H9 (cell line): ENCODE data around the gene ZFP36L1. TPM values are rescaled to one million over a fixed set of nuclear protein-coding genes. Genes with fewer than 3 reads are reported as not detected.

Experiments used
- DNase-seq: peaks from one replicate; pipeline ENCODE4 v3.0.0-alpha.2; 2017
- H2AFZ ChIP-seq: one replicate; pipeline ENCODE4 v1.6.1; 2013; ENCODE audit warnings: mild to moderate bottlenecking, low read length, control low read depth, moderate library complexity
- H2AK5ac ChIP-seq: 2 replicates; pipeline ENCODE4 v1.6.1; 2013; ENCODE audit warnings: low read length, control low read depth, mixed read lengths; ENCODE audit not compliant: insufficient read length
- H2BK120ac ChIP-seq: one replicate; pipeline ENCODE4 v1.6.1; 2013; ENCODE audit warnings: low read depth, mild to moderate bottlenecking, low read length, control low read depth, inconsistent platforms; ENCODE audit not compliant: poor library complexity, severe bottlenecking
- H2BK12ac ChIP-seq: 2 replicates; pipeline ENCODE4 v1.6.1; 2013; ENCODE audit warnings: low read length, control low read depth, mixed read lengths, low read depth; ENCODE audit not compliant: insufficient read length
- H2BK15ac ChIP-seq: 2 replicates; pipeline ENCODE4 v1.6.1; 2013; ENCODE audit warnings: low read depth, low read length, control low read depth
- H2BK20ac ChIP-seq: one replicate; pipeline ENCODE4 v1.6.1; 2013; ENCODE audit warnings: low read depth, mild to moderate bottlenecking, low read length, control low read depth, inconsistent platforms; ENCODE audit not compliant: poor library complexity, severe bottlenecking
- H2BK5ac ChIP-seq: 2 replicates; pipeline ENCODE4 v1.6.1; 2013; ENCODE audit warnings: low read length, control low read depth, mixed read lengths; ENCODE audit not compliant: insufficient read length
- H3K14ac ChIP-seq: 2 replicates; pipeline ENCODE4 v1.6.1; 2013; ENCODE audit warnings: low read length, control low read depth; ENCODE audit not compliant: insufficient read depth
- H3K18ac ChIP-seq: 2 replicates; pipeline ENCODE4 v1.6.1; 2013; ENCODE audit warnings: low read depth, mild to moderate bottlenecking, mixed read lengths, low read length, control low read depth; ENCODE audit not compliant: insufficient read length
- H3K23ac ChIP-seq: 2 replicates; pipeline ENCODE4 v1.6.1; 2013; ENCODE audit warnings: low read length, control low read depth, mixed read lengths, low read depth; ENCODE audit not compliant: insufficient read length
- H3K23me2 ChIP-seq: 2 replicates; pipeline ENCODE4 v1.6.1; 2013; ENCODE audit warnings: low read depth, mild to moderate bottlenecking, mixed read lengths, low read length, control low read depth; ENCODE audit not compliant: insufficient read length, poor library complexity, severe bottlenecking
- H3K27ac ChIP-seq: 2 replicates; pipeline ENCODE4 v1.5.1; 2013; ENCODE audit warnings: low read length, control low read depth, mixed read lengths, low read depth; ENCODE audit not compliant: insufficient read length
- H3K27me3 ChIP-seq: 2 replicates; pipeline ENCODE4 v1.6.1; 2013; ENCODE audit warnings: low read length, control low read depth, inconsistent platforms; ENCODE audit not compliant: insufficient read depth
- H3K4ac ChIP-seq: 2 replicates; pipeline ENCODE4 v1.6.1; 2013; ENCODE audit warnings: low read depth, mild to moderate bottlenecking, control low read depth, inconsistent platforms, low read length, moderate library complexity
- H3K4me1 ChIP-seq: 2 replicates; pipeline ENCODE4 v1.6.1; 2013; ENCODE audit warnings: low read length, control low read depth, inconsistent platforms; ENCODE audit not compliant: insufficient read depth
- H3K4me2 ChIP-seq: 2 replicates; pipeline ENCODE4 v1.6.1; 2013; ENCODE audit warnings: low read length, control low read depth, mixed read lengths; ENCODE audit not compliant: insufficient read length, insufficient read depth
- H3K56ac ChIP-seq: 2 replicates; pipeline ENCODE4 v1.6.1; 2013; ENCODE audit warnings: low read depth, mild to moderate bottlenecking, mixed read lengths, low read length, control low read depth; ENCODE audit not compliant: insufficient read length
- H3K79me1 ChIP-seq: 2 replicates; pipeline ENCODE4 v1.6.1; 2013; ENCODE audit warnings: low read depth, mild to moderate bottlenecking, moderate library complexity, low read length, control low read depth, inconsistent platforms; ENCODE audit not compliant: insufficient read depth, poor library complexity, severe bottlenecking
- H3K79me2 ChIP-seq: 2 replicates; pipeline ENCODE4 v1.6.1; 2013; ENCODE audit warnings: low read length, control low read depth, inconsistent platforms; ENCODE audit not compliant: insufficient read depth
- H3K9ac ChIP-seq: 2 replicates; pipeline ENCODE4 v1.6.1; 2013; ENCODE audit warnings: low read length, control low read depth, mixed read lengths; ENCODE audit not compliant: insufficient read length; ENCODE audit errors: extremely low read depth
- H3K9me3 ChIP-seq: one replicate; pipeline ENCODE4 v1.6.1; 2013; ENCODE audit warnings: low read depth, low read length, inconsistent platforms; ENCODE audit not compliant: control insufficient read depth
- H3T11ph ChIP-seq: one replicate; pipeline ENCODE4 v1.6.1; 2013; ENCODE audit warnings: mild to moderate bottlenecking, low read length, control low read depth, inconsistent platforms
- H4K20me1 ChIP-seq: one replicate; pipeline ENCODE4 v1.6.1; 2013; ENCODE audit not compliant: control insufficient read depth, insufficient read length, insufficient read depth
- H4K5ac ChIP-seq: 2 replicates; pipeline ENCODE4 v1.6.1; 2013; ENCODE audit warnings: low read depth, mild to moderate bottlenecking, mixed read lengths, low read length, control low read depth; ENCODE audit not compliant: insufficient read length
- H4K8ac ChIP-seq: replicated peaks from 2 replicates; pipeline ENCODE4 v1.6.1; 2013; ENCODE audit warnings: low read length, control low read depth, mixed read lengths, low read depth; ENCODE audit not compliant: insufficient read length
- H4K91ac ChIP-seq: 2 replicates; pipeline ENCODE4 v1.6.1; 2013; ENCODE audit warnings: low read depth, mild to moderate bottlenecking, moderate library complexity, mixed read lengths, low read length, control low read depth; ENCODE audit not compliant: insufficient read length
- H3K27ac Mint-ChIP-seq, 3 experiments: 2 replicates in 2 of 3; 3 replicates in 1 of 3; pipeline ENCODE4 v1.8.0; 2020 to 2021; ENCODE audit warnings: mixed read lengths in 3 of 3, mild to moderate bottlenecking in 1 of 3, moderate library complexity in 1 of 3
- H3K27me3 Mint-ChIP-seq: 2 replicates; pipeline ENCODE4 v1.8.0; 2021; ENCODE audit warnings: low read depth, mild to moderate bottlenecking, moderate library complexity, mixed read lengths
- H3K36me3 Mint-ChIP-seq, 3 experiments: 2 replicates in 2 of 3; 3 replicates in 1 of 3; pipeline ENCODE4 v1.8.0; 2020 to 2021; ENCODE audit warnings: low read depth in 3 of 3, mixed read lengths in 3 of 3; ENCODE audit not compliant: insufficient read depth in 1 of 3
- H3K4me1 Mint-ChIP-seq, 2 experiments: 2 replicates each; pipeline ENCODE4 v1.8.0; 2020; ENCODE audit warnings: mixed read lengths in 2 of 2
- H3K4me3 Mint-ChIP-seq, 2 experiments: 2 replicates in 1 of 2; 3 replicates in 1 of 2; pipeline ENCODE4 v1.8.0; 2020 to 2021; ENCODE audit warnings: mild to moderate bottlenecking in 2 of 2, mixed read lengths in 2 of 2, moderate library complexity in 1 of 2
- H3K9me3 Mint-ChIP-seq, 2 experiments: 2 replicates in 1 of 2; 3 replicates in 1 of 2; pipeline ENCODE4 v1.8.0; 2020; ENCODE audit warnings: mild to moderate bottlenecking in 2 of 2, mixed read lengths in 2 of 2, moderate library complexity in 1 of 2
- CTCF ChIP-seq: fragments of 200-600 bp; sonication (generic); conservative IDR thresholded peaks from 3 replicates; pipeline ENCODE4 v1.8.0; 2021; ENCODE audit warnings: antibody characterized with exemption, mild to moderate bottlenecking
- WGBS: extraction: QIAGEN DNeasy Blood & Tissue Kit; methylation state at CpG from one replicate; pipeline ENCODE4 v1.1.7; 2013; ENCODE audit warnings: missing lambda C conversion rate, low lambda C conversion rate, mixed read lengths; ENCODE audit not compliant: insufficient read length; ENCODE audit errors: extremely low coverage; 5-methylcytosine and 5-hydroxymethylcytosine counted together
- total RNA-seq: library from RNA; stranded (reverse); gene quantifications from 2 replicates; pipeline ENCODE4 v1.2.1, GENCODE V29; 2021

Gene ZFP36L1
- total RNA-seq, 1 experiment from 2014 or later = 109 TPM

- Histone ChIP-seq H2BK12ac (no peak overlapping the region), H2BK5ac (no peak overlapping the region), H3T11ph (no peak overlapping the region), H3K23me2 (no peaks in the 10 kb centered on the region), H4K20me1 (no peaks in the 10 kb centered on the region), H3K4ac (no peak overlapping the region), H4K5ac (no peak overlapping the region), H2BK20ac (no peak overlapping the region), H3K9me3 (no peaks in the 10 kb centered on the region), H3K56ac (no peak overlapping the region), H2BK120ac (no peak overlapping the region), H3K79me2 (no peaks in the 10 kb centered on the region), H2BK15ac (no peak overlapping the region), H2AK5ac (no peak overlapping the region), H3K23ac (no peak overlapping the region), H3K9ac (no peak overlapping the region), H3K27ac (no peak overlapping the region), H3K79me1 (no peaks in the 10 kb centered on the region), H3K4me1 (peaks cover 10% of the 10 kb centered on the region), H3K18ac (no peak overlapping the region), H3K14ac (no peak overlapping the region; the same call in 1 of the 2 replicates), H2AFZ (no peak overlapping the region), H4K91ac (no peak overlapping the region), H3K4me2 (no peak overlapping the region), H3K27me3 (no peaks in the 10 kb centered on the region), H4K8ac (no peak overlapping the region)
- no peak for TF ChIP-seq CTCF
- Mint-ChIP-seq H3K4me3 (no peak overlapping the region), H3K36me3 (0 out of 7 replicates have a peak, but pooled peaks cover 0 to 1% (median 0%) of the 10 kb centered on the region in 3 experiments), H3K9me3 (no peaks in the 10 kb centered on the region; a peak in 1 of 5 replicates), H3K27ac (no peak overlapping the region; a peak in 1 of 7 replicates), H3K27me3 (peaks cover 13% of the 10 kb centered on the region), H3K4me1 (peaks cover 44 to 48% of the 10 kb centered on the region in 2 experiments)
- no CpG with 5 or more reads among the region's 9 CpGs for WGBS
- no peak for DNase-seq
These were observed 27.3 kb upstream of the ZFP36L1 start for GRCh38 chr14:68820119-68820518.
